ENCODE data around the gene NDUFAF8. TPM values are rescaled to one million over a fixed set of nuclear protein-coding genes. Genes with fewer than 3 reads are reported as not detected.
A peak's percentile ranks its signal among the peaks of the same experiment; 100 is the strongest.

The NDUFAF8 gene
- total and polyA plus RNA-seq, 4 donors: 20.2 to 46.5 (median 26.9) TPM

- DNase-seq (peak in 1 of 2 donors; percentile 42), ATAC-seq (ENCODE audit: low FRiP score) (no peak)
- WGBS, 2 donors: 86 to 89% methylated on average over 25 of the region's 25 CpGs
- intact Hi-C loops (cut with DNase I): no loop called here
- Histone ChIP-seq H3K4me3 (ENCODE audit: low read length in 2 of 2) (no peak overlapping the region), H3K27ac (ENCODE audit: low read depth in 1 of 2, low read length in 2 of 2) (no peak overlapping the region), H3K4me1 (ENCODE audit: control insufficient read depth in 1 of 2, insufficient read depth in 2 of 2, low read length in 2 of 2) (no peaks in the 10 kb centered on the region), H3K27me3 (ENCODE audit: control insufficient read depth in 1 of 2, insufficient read depth in 2 of 2, low read length in 1 of 2) (no peaks in the 10 kb centered on the region), H3K36me3 (ENCODE audit: control insufficient read depth in 1 of 2, insufficient read depth in 2 of 2, low read length in 1 of 2) (no peaks in the 10 kb centered on the region), H3K9me3 (ENCODE audit: control insufficient read depth, low read length) (no peaks in the 10 kb centered on the region)
Measured at GRCh38 chr17:81245024-81245664, 6.0 kb downstream of the NDUFAF8 start.

GRCh38 chr17:81245665-81246342, 6.7 kb downstream of the NDUFAF8 start:
- Histone ChIP-seq H3K36me3 (ENCODE audit: control insufficient read depth in 1 of 2, insufficient read depth in 2 of 2, low read length in 1 of 2) (no peaks in the 10 kb centered on the region), H3K27me3 (ENCODE audit: control insufficient read depth in 1 of 2, insufficient read depth in 2 of 2, low read length in 1 of 2) (no peaks in the 10 kb centered on the region), H3K27ac (ENCODE audit: low read depth in 1 of 2, low read length in 2 of 2) (no peak overlapping the region), H3K4me3 (ENCODE audit: low read length in 2 of 2) (no peak overlapping the region), H3K9me3 (ENCODE audit: control insufficient read depth, low read length) (no peaks in the 10 kb centered on the region), H3K4me1 (ENCODE audit: control insufficient read depth in 1 of 2, insufficient read depth in 2 of 2, low read length in 2 of 2) (no peaks in the 10 kb centered on the region)
- no peak for ATAC-seq (ENCODE audit: low FRiP score)
- 70 to 74% methylated on average over 37 of the region's 37 CpGs for WGBS, 2 donors
- peak in 1 of 2 donors; percentile 40 for DNase-seq
- intact Hi-C loops (cut with DNase I): no loop called here

GRCh38 chr17:81246343-81246670, 7.2 kb downstream of the NDUFAF8 start:
- intact Hi-C loops (cut with DNase I): no loop called here
- no peaks in the 10 kb centered on the region for H3K36me3 ChIP-seq (ENCODE audit: control insufficient read depth in 1 of 2, insufficient read depth in 2 of 2, low read length in 1 of 2)

GRCh38 chr17:81246679-81247338, 7.7 kb downstream of the NDUFAF8 start:
- no peak for ATAC-seq (ENCODE audit: low FRiP score)
- no peaks in the 10 kb centered on the region for H3K36me3 ChIP-seq (ENCODE audit: control insufficient read depth in 1 of 2, insufficient read depth in 2 of 2, low read length in 1 of 2)

More at GRCh38 chr17:81246343-81246670, 7.2 kb downstream of the NDUFAF8 start:
- Histone ChIP-seq H3K9me3 (ENCODE audit: control insufficient read depth, low read length) (no peaks in the 10 kb centered on the region), H3K27me3 (ENCODE audit: control insufficient read depth in 1 of 2, insufficient read depth in 2 of 2, low read length in 1 of 2) (no peaks in the 10 kb centered on the region), H3K27ac (ENCODE audit: low read depth in 1 of 2, low read length in 2 of 2) (no peak overlapping the region), H3K4me3 (ENCODE audit: low read length in 2 of 2) (no peak overlapping the region), H3K4me1 (ENCODE audit: control insufficient read depth in 1 of 2, insufficient read depth in 2 of 2, low read length in 2 of 2) (no peaks in the 10 kb centered on the region)
- 85 to 86% methylated on average over 10 of the region's 10 CpGs for WGBS, 2 donors
- peak; percentile 4 for ATAC-seq (ENCODE audit: low FRiP score)
- DNase-seq: peak in 1 of 2 donors; percentile 38

GRCh38 chr17:81247339-81247990, 8.3 kb downstream of the NDUFAF8 start:
- no peaks in the 10 kb centered on the region for H3K4me1 ChIP-seq (ENCODE audit: control insufficient read depth in 1 of 2, insufficient read depth in 2 of 2, low read length in 2 of 2)
- no peaks in the 10 kb centered on the region for H3K36me3 ChIP-seq (ENCODE audit: control insufficient read depth in 1 of 2, insufficient read depth in 2 of 2, low read length in 1 of 2)
- 88 to 89% methylated on average over 14 to 15 of the region's 15 CpGs for WGBS, 2 donors
- H3K4me3 ChIP-seq (ENCODE audit: low read length in 2 of 2): no peak overlapping the region
- intact Hi-C loops (cut with DNase I): no loop called here
- H3K27me3 ChIP-seq (ENCODE audit: control insufficient read depth in 1 of 2, insufficient read depth in 2 of 2, low read length in 1 of 2): no peaks in the 10 kb centered on the region
- DNase-seq: no peak
- H3K9me3 ChIP-seq (ENCODE audit: control insufficient read depth, low read length): no peaks in the 10 kb centered on the region
- no peak for ATAC-seq (ENCODE audit: low FRiP score)
- H3K27ac ChIP-seq (ENCODE audit: low read depth in 1 of 2, low read length in 2 of 2): no peak overlapping the region

More at GRCh38 chr17:81246679-81247338, 7.7 kb downstream of the NDUFAF8 start:
- intact Hi-C loops (cut with DNase I): no loop called here
- Histone ChIP-seq H3K4me3 (ENCODE audit: low read length in 2 of 2) (no peak overlapping the region), H3K27ac (ENCODE audit: low read depth in 1 of 2, low read length in 2 of 2) (no peak overlapping the region), H3K9me3 (ENCODE audit: control insufficient read depth, low read length) (no peaks in the 10 kb centered on the region), H3K27me3 (ENCODE audit: control insufficient read depth in 1 of 2, insufficient read depth in 2 of 2, low read length in 1 of 2) (no peaks in the 10 kb centered on the region), H3K4me1 (ENCODE audit: control insufficient read depth in 1 of 2, insufficient read depth in 2 of 2, low read length in 2 of 2) (no peaks in the 10 kb centered on the region)
- DNase-seq: peak in 1 of 2 donors; percentile 47
- WGBS, 2 donors: 93% methylated on average over 28 of the region's 28 CpGs

GRCh38 chr17:81248649-81249048, 9.5 kb downstream of the NDUFAF8 start:
- H3K4me1 ChIP-seq (ENCODE audit: control insufficient read depth in 1 of 2, insufficient read depth in 2 of 2, low read length in 2 of 2): no peaks in the 10 kb centered on the region
- ATAC-seq (ENCODE audit: low FRiP score) (no peak), DNase-seq (peak in 1 of 2 donors; percentile 42)
- no peak overlapping the region for H3K4me3 ChIP-seq (ENCODE audit: low read length in 2 of 2)
- H3K9me3 ChIP-seq (ENCODE audit: control insufficient read depth, low read length): no peaks in the 10 kb centered on the region
- no peaks in the 10 kb centered on the region for H3K27me3 ChIP-seq (ENCODE audit: control insufficient read depth in 1 of 2, insufficient read depth in 2 of 2, low read length in 1 of 2)
- no peaks in the 10 kb centered on the region for H3K36me3 ChIP-seq (ENCODE audit: control insufficient read depth in 1 of 2, insufficient read depth in 2 of 2, low read length in 1 of 2)
- intact Hi-C loops (cut with DNase I): no loop called here
- H3K27ac ChIP-seq (ENCODE audit: low read depth in 1 of 2, low read length in 2 of 2): no peak overlapping the region
- 84 to 85% methylated on average over 16 of the region's 16 CpGs for WGBS, 2 donors

GRCh38 chr17:81249223-81250040, 10.3 kb downstream of the NDUFAF8 start:
- DNase-seq (peak in 1 of 2 donors; percentile 43), ATAC-seq (ENCODE audit: low FRiP score) (no peak)
- Histone ChIP-seq H3K4me3 (ENCODE audit: low read length in 2 of 2) (no peak overlapping the region), H3K4me1 (ENCODE audit: control insufficient read depth in 1 of 2, insufficient read depth in 2 of 2, low read length in 2 of 2) (no peaks in the 10 kb centered on the region), H3K27ac (ENCODE audit: low read depth in 1 of 2, low read length in 2 of 2) (no peak overlapping the region), H3K36me3 (ENCODE audit: control insufficient read depth in 1 of 2, insufficient read depth in 2 of 2, low read length in 1 of 2) (no peaks in the 10 kb centered on the region), H3K27me3 (ENCODE audit: control insufficient read depth in 1 of 2, insufficient read depth in 2 of 2, low read length in 1 of 2) (no peaks in the 10 kb centered on the region), H3K9me3 (ENCODE audit: control insufficient read depth, low read length) (no peaks in the 10 kb centered on the region)
- intact Hi-C loops (cut with DNase I): loop anchor here (5.0 kb wide), 4 partner anchors 233 to 358 kb away; no protein-coding TSS in a partner anchor
- 94 to 95% methylated on average over 15 of the region's 15 CpGs for WGBS, 2 donors
